Measurements from ENCODE around the gene ANKIB1. TPM values are rescaled to one million over a fixed set of nuclear protein-coding genes. Genes with fewer than 3 reads are reported as not detected.
"Not testable (repeated sequence)": the region's sequence is repeated elsewhere in the genome, so short reads cannot be mapped to it uniquely, and the experiment has no call there.

ANKIB1 gene
- total RNA-seq, 2 donors from 2014 or later = 54.9 to 59.3 TPM

GRCh38 chr7:92306153-92306552, 60.4 kb downstream of the ANKIB1 start:
- intact Hi-C loops (cut with DNase I) = no loop called here

GRCh38 chr7:92313055-92313454, 67.3 kb downstream of the ANKIB1 start:
- no peak for DNase-seq (ENCODE audit: low spot score)
- intact Hi-C loops (cut with DNase I) = no loop called here

More at GRCh38 chr7:92306153-92306552, 60.4 kb downstream of the ANKIB1 start:
- DNase-seq (ENCODE audit: low spot score) = no peak

DNA sequence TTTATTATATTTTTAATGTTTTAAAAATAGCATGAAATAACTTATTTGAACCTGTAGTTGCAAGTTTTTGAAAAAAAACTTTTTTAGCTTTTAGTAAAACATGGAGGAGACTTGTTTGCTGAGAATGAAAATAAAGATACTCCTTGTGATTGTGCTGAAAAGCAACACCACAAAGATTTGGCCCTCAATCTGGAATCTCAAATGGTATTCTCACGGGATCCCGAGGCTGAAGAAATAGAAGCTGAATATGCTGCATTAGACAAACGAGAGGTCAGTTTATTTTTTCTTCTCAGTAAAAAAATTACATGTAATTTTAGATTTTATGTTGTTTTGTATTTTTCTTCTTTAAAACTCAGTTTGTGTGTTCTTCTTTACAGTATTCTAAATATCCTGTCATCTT, 73.5 kb downstream of the ANKIB1 start:
- intact Hi-C loops (cut with DNase I) = no loop called here
- DNase-seq (ENCODE audit: low spot score) = no peak

- intact Hi-C loops (cut with DNase I) = no loop called here
- no peak for DNase-seq (ENCODE audit: low spot score)
Observed at GRCh38 chr7:92325173-92325572, 79.4 kb downstream of the ANKIB1 start.

- DNase-seq (ENCODE audit: low spot score) = no peak
- intact Hi-C loops (cut with DNase I) = no loop called here
Observed at GRCh38 chr7:92325858-92326257, 80.1 kb downstream of the ANKIB1 start.

DNA sequence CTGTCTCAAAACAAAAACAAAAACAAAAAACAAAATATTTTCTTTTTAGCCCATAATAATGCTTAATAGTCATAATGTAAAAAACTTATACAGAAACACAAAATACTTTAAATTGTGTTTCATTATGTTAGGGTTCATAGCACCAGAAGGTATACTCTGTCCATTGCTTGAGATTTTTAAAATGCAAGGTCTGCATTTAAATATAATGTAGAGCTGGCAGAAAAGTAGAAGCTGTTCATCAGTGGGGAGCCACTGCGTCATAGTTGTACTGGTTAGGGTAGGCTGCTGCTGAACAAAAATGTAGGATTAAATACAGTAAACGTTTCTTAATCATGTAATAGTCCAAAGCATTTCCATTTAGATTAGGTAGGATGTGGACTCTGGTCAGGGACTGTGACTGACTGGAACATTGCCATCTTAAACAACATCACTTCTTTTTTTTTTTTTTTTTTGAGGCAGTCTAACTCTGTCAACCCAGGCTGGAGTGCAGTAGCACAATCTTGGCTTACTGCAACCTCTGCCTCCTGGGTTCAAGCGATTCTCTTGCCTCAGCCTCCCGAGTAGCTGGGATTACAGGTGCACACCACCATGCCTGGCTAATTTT, 85.2 kb downstream of the ANKIB1 start:
- no peak for DNase-seq (ENCODE audit: low spot score)
- intact Hi-C loops (cut with DNase I) = no loop called here

DNA sequence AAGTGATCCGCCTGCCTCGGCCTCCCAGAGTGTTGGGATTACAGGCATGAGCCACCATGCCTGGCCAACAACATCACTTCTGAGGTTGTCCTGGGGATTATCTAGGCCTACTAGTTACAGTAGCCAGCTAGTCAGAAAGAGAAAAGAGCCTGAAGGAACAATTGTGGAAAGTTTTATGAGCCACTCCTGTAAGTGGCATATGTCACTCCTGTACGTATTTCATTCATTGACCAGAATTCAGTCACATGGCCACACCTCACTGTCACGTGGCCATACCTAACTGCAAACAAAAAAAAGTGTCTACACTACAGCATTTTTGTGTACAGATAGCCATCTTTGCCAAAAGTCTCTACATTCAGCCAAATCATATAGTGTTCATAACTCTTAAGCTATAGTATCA, 85.7 kb downstream of the ANKIB1 start:
- DNase-seq (ENCODE audit: low spot score) = no peak
- intact Hi-C loops (cut with DNase I) = no loop called here

DNA sequence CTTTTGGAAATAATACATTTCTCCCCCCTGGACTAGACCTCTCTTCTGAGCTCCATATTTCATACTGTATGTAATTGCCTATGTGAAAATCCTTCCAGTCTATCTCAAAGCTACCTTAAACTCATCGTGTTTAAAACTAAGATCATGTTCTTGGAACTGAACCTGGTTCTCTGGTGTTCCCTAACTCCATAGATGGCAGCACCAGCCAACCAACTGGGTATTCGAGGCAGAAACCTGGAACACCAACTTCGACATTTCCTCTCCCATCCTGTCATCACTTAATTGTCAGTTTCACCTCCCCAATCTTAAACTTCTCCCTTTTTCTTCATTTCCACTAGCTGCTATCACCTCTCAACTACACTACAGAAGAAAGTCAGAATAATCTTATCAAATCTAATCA, 87.0 kb downstream of the ANKIB1 start:
- intact Hi-C loops (cut with DNase I) = no loop called here
- no peak for DNase-seq (ENCODE audit: low spot score)

DNA sequence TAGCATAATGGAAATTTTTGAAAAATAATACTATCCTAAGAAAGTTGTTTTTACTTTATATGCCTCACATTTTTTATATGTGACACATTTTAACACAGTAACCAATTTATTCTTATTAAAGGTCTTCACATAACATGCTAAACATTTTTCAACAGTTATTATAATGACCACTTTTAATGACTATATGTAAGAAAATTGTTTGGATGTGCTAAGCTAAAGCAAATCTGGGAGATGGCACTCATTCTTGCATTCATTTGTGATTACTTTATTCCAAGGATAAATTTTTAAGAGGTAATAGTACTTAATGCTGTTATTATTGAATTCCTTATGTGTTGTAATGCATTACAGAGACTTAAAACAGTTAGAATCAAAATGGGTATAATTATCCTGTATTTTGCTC, 88.1 kb downstream of the ANKIB1 start:
- intact Hi-C loops (cut with DNase I) = no loop called here
- no peak for DNase-seq (ENCODE audit: low spot score)

DNA sequence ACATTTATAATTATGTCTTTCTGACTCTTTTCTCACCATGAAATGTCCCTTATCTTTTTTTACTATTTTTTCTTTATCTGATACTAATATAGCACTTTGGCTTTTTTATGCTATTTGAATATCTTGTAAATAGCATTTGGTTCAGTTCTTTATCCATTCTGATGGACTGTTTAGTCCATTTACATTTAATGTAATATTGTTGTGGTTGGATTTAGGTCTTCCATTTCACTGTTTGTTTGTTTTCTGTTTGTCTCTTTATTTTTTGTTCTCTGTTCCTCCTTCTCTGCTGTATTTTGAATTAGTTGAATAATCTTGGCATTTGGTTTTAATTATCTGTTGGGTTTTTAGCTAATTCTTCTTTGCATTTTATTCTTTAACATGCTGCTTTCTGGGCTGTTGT, 89.8 kb downstream of the ANKIB1 start:
- DNase-seq (ENCODE audit: low spot score) = no peak
- intact Hi-C loops (cut with DNase I) = no loop called here

- intact Hi-C loops (cut with DNase I) = no loop called here
- no peak for DNase-seq (ENCODE audit: low spot score)
Observed at GRCh38 chr7:92336662-92337340, 91.0 kb downstream of the ANKIB1 start.

DNA sequence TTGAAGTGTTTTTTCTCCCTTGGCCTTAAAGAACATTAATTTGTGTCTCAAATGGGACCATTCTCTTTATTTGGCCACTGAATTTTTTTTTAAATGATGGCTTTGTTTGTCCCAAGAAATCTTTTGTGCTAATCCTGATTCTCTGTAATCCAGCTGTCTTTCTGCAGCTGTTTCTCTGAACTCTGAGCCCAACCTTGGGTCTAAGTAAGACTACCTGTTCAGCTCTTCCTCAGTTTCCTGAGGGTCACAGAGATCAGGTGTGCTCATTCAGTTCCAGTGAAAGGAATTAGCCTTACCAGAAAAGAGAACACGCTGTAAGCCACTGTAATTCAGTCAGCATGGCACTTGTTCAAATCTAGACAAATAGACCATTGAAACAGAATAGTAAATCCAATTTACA, 94.2 kb downstream of the ANKIB1 start:
- DNase-seq (ENCODE audit: low spot score) = no peak
- intact Hi-C loops (cut with DNase I) = no loop called here

DNA sequence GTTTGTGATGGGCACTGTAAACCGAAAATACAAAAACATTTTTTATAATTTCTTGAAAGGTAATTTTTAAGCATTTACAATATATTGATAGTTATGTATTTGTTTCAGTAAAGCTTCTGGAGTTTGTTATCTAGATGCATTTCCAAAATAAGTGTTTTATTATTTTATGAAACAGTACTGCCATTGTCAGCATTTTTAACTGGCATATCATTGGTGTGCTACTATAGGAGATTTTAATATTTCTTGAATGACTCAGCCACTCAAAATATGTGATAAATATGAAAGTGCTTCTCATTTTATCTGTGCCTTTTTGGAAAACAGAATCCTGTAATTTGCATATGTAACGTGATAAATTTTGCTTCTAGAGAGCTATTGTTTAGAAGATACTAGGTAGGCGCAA, 97.9 kb downstream of the ANKIB1 start:
- intact Hi-C loops (cut with DNase I) = no loop called here

GRCh38 chr7:92352009-92352408, 106.2 kb downstream of the ANKIB1 start:
- DNase-seq (ENCODE audit: low spot score) = no peak
- intact Hi-C loops (cut with DNase I) = no loop called here

More for the DNA sequence above, 97.9 kb downstream of the ANKIB1 start:
- no peak for DNase-seq (ENCODE audit: low spot score)

GRCh38 chr7:92354214-92354613, 108.4 kb downstream of the ANKIB1 start:
- intact Hi-C loops (cut with DNase I) = no loop called here
- DNase-seq (ENCODE audit: low spot score) = no peak

DNA sequence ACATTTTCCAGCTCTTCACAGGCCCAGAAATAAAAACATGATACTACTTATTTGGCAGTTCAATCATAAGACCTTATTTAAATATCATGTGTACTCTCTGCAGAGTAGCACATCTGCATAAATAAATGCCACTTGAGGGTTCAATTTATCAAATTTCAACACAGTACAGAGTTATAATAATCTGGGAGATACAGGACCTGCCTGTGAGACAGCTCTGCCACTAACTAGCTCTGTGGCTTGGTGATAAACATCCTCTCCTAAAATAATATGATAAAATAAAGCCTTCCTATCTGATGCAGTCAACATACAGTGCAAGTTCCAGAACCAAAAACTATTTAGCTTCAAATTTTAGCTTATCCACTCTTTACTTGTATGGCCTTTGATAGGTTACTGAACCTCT, 110.6 kb downstream of the ANKIB1 start:
- no peak for DNase-seq (ENCODE audit: low spot score)
- intact Hi-C loops (cut with DNase I) = no loop called here

DNA sequence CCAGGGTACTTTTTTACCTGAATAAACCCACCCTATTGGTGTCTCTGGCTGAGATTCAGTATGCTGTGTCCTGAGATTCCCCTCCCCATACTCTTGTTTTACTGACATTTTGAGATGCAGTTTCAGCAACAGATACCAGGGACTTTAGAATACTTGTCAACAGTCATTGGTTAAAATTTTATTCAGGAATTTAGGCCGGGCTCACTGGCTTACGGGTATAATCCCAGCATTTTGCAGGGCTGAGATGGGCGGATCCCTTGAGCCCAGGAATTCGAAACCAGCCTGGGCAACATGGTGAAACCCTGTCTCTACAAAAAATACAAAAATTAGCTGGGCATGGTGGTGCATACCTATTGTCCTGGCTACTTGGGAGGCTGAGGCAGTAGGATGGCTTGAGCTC, 111.5 kb downstream of the ANKIB1 start:
- no peak for DNase-seq (ENCODE audit: low spot score)

GRCh38 chr7:92359179-92359578, 113.4 kb downstream of the ANKIB1 start:
- DNase-seq (ENCODE audit: low spot score); intact Hi-C loops (cut with DNase I): not testable (repeated sequence)

More for the DNA sequence above, 111.5 kb downstream of the ANKIB1 start:
- intact Hi-C loops (cut with DNase I) = no loop called here

GRCh38 chr7:92359801-92360200, 114.0 kb downstream of the ANKIB1 start:
- DNase-seq (ENCODE audit: low spot score) = no peak
- intact Hi-C loops (cut with DNase I) = no loop called here

- no peak for DNase-seq (ENCODE audit: low spot score)
- intact Hi-C loops (cut with DNase I) = no loop called here
Observed at GRCh38 chr7:92360387-92360786, 114.6 kb downstream of the ANKIB1 start.

DNA sequence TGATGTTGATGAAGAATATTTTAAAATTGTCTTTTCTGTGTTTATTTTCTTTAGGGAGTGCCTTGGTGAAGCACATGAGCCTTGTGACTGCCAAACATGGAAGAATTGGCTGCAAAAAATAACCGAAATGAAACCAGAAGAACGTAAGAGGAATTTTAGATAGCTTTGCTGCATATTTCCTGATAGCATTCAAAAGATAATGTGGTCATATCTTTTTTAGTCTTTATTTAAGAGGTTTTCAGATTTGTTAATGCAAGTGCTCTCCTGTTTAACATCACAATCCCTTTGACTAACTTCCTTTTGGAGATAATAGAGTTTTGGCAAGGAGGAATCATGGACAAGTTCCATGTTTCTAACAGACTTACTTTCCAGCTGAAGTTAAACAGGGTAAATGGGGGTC, 116.4 kb downstream of the ANKIB1 start:
- intact Hi-C loops (cut with DNase I) = no loop called here
- DNase-seq (ENCODE audit: low spot score) = no peak

Measured in posterior vena cava (tissue), 2 donors.